Airway epithelial cell (primary cell): ENCODE measurements around the gene PPARG. TPM values are rescaled to one million over a fixed set of nuclear protein-coding genes. Genes with fewer than 3 reads are reported as not detected.

Experiments
- total RNA-seq: library from RNA; depleted of rRNA; stranded (reverse); fragments of >200 nt; gene quantifications from 2 replicates; pipeline ENCODE4 v1.2.3, GENCODE V29; 2015

The PPARG gene
- 7.0 and 7.1 TPM in 2 replicates for total RNA-seq

DNA sequence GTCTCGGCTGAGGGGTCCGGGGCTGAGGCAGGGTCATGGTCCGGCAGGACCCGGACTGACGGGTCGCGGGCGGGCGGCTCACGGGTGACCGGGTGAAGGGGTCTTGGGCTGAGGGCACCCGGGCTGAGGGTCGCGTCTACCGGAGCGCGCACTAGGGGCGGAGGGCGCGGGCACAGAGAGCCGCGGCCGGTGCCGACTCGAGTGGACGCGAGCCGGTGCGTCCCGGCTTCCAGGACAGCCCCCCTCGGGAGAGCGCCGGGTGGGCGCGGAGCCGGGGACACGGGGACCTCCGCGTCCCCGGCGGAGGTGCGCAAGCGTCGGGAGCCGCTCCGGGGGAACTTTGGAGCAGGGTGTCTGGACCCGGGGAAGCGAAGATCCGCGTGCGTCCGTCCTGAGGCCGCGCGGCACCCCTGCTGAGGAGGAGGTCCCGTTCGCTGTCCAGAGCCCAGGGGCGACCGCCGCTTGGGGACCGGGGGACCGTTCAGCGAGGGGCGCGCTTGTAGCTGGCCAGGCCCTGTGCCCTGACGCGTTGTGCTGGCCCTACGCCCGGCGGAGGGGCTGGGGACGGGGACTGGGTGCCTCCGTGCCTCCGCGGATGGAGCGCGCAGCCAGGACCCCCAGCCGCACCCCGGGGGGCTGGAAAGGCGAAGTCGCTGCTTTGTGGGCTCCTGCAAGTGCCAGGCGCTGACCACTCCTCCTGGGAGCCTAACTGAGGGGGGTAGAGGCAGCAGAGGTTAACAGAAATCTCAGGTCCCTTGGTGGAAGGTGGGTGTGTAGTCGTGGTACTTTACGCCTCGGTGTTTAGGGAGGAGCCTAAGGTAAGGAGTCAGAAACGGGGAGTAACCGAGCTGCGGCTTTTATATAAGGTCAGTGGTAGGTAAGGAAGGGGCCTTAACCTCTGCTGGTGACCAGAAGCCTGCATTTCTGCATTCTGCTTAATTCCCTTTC lies at the start of gene PPARG:
TSS of gene PPARG (plus strand) at position 889 of the 948 bp plus-strand sequence. CDS start 90,642 bp downstream, outside the sequence.

Other genes starting within 250 kb of the PPARG start
- gene TIMP4, start 130.2 kb upstream of the PPARG start, total RNA-seq, result 0.07 TPM in 1 of 2 replicates, not detected in the other
- 8.7 and 11.5 TPM in 2 replicates for gene TSEN2, start 195.4 kb downstream of the PPARG start, total RNA-seq